GM12878 (cell line): ENCODE data around the gene GIPC3. TPM values are rescaled to one million over a fixed set of nuclear protein-coding genes. Genes with fewer than 3 reads are reported as not detected.

Experiments
- ATAC-seq: fragments of 200-7000 bp; cut with Tn5 transposase; 3 replicates; pipeline ENCODE4 v1.9.1; 2020; ENCODE audit warnings: mild to moderate bottlenecking, moderate library complexity
- BruUV-seq: library from RNA; stranded (reverse); fragments of 400-500 nt; replicated peaks from 2 replicates; lab custom pipeline; 2021; lab: Mats Ljungman, UMichigan
- CTCF ChIA-PET: fragments of 300-600 bp; sonication (Branson Sonifier 250); formaldehyde crosslinking; extraction: SDS; loops from one replicate; lab custom pipeline; 2021; ENCODE audit warnings: inconsistent platforms; lab: Yijun Ruan, JAX
- POLR2A ChIA-PET: fragments of 350-600 bp; formaldehyde crosslinking; extraction: SDS; loops from one replicate; lab custom pipeline; 2021; ENCODE audit warnings: inconsistent platforms; lab: Charles Lee
- RAD21 ChIA-PET: fragments of 300-600 bp; sonication (Branson Sonifier 250); formaldehyde crosslinking; loops from one replicate; lab custom pipeline; 2023; ENCODE audit warnings: antibody characterized with exemption; ENCODE audit not compliant: unreplicated experiment; lab: Charles Lee
- SMC1A ChIA-PET: fragments of 300-600 bp; sonication (Branson Sonifier 250); formaldehyde crosslinking; loops from one replicate; lab custom pipeline; 2023; ENCODE audit not compliant: unreplicated experiment, uncharacterized antibody; lab: Charles Lee
- DNase-seq: peaks from one replicate; pipeline ENCODE4 v3.0.0-alpha.2; 2011; ENCODE audit warnings: low read depth, low spot score
- FAIRE-seq: peaks from 3 replicates; lab custom pipeline; 2011; peaks lifted over from hg19 to GRCh38; lab: Jason Lieb, UNC
- H2AFZ ChIP-seq: 2 replicates; pipeline ENCODE4 v1.6.0; 2011; ENCODE audit warnings: low read depth, low read length, control low read depth; ENCODE audit not compliant: control insufficient read depth
- H3K27ac ChIP-seq: 2 replicates; pipeline ENCODE4 v1.5.1; 2011; ENCODE audit warnings: control low read depth; ENCODE audit not compliant: control insufficient read depth, insufficient read depth
- H3K27me3 ChIP-seq, 2 experiments: replicated peaks in 1 of 2; 2 replicates each; pipeline versions ENCODE4 v1.6.0 to v1.6.1; 2011; ENCODE audit warnings: low read length in 1 of 2; ENCODE audit not compliant: control insufficient read depth in 2 of 2, insufficient read depth in 2 of 2
- H3K36me3 ChIP-seq, 2 experiments: 2 replicates each; pipeline ENCODE4 v1.5.1; 2011; ENCODE audit warnings: low read length in 1 of 2; ENCODE audit not compliant: control insufficient read depth in 2 of 2, insufficient read depth in 2 of 2
- H3K4me1 ChIP-seq: 2 replicates; pipeline ENCODE4 v1.6.1; 2011; ENCODE audit warnings: mild to moderate bottlenecking, low read length, moderate library complexity, mixed read lengths; ENCODE audit not compliant: control insufficient read depth, insufficient read depth
- H3K4me2 ChIP-seq: 2 replicates; pipeline ENCODE4 v1.6.0; 2011; ENCODE audit warnings: control low read depth; ENCODE audit not compliant: control insufficient read depth, insufficient read depth
- H3K4me3 ChIP-seq: fragments of 200-600 bp; sonication (generic); 2 replicates; pipeline ENCODE4 v1.5.1; 2016
- H3K79me2 ChIP-seq: 2 replicates; pipeline ENCODE4 v1.6.0; 2011; ENCODE audit warnings: low read length; ENCODE audit not compliant: control insufficient read depth, insufficient read depth
- H3K9ac ChIP-seq: 2 replicates; pipeline ENCODE4 v1.8.0; 2011; ENCODE audit warnings: low read length, control low read depth, mixed read lengths; ENCODE audit not compliant: control insufficient read depth, insufficient read depth
- H3K9me3 ChIP-seq: replicated peaks from 3 replicates; pipeline ENCODE4 v1.5.1; 2011; ENCODE audit warnings: mild to moderate bottlenecking, low read length; ENCODE audit not compliant: control insufficient read depth, insufficient read depth
- H4K20me1 ChIP-seq: 2 replicates; pipeline ENCODE4 v1.6.0; 2011; ENCODE audit not compliant: control insufficient read depth, insufficient read depth
- BCL11A ChIP-seq: IDR thresholded peaks from 2 replicates; pipeline ENCODE4 v1.6.1; 2011; ENCODE audit warnings: low read depth, low read length
- CHD2 ChIP-seq: IDR thresholded peaks from 2 replicates; pipeline ENCODE4 v1.6.1; 2011; ENCODE audit warnings: low read depth, low read length, improper control_type of control experiment, borderline replicate concordance
- CREM ChIP-seq: IDR thresholded peaks from 2 replicates; pipeline ENCODE4 v1.6.1; 2014; ENCODE audit warnings: antibody characterized with exemption, low read depth
- MTA3 ChIP-seq: IDR thresholded peaks from 2 replicates; pipeline ENCODE4 v1.6.1; 2012; ENCODE audit warnings: low read length, inconsistent platforms, borderline replicate concordance
- NBN ChIP-seq: fragments of 450-650 bp; IDR thresholded peaks from 2 replicates; pipeline ENCODE4 v1.6.1; 2016
- POLR2A ChIP-seq: IDR thresholded peaks from 2 replicates; pipeline ENCODE4 v1.6.1; 2011; ENCODE audit warnings: low read depth, mild to moderate bottlenecking, low read length
- SKIL ChIP-seq: fragments of 450-650 bp; IDR thresholded peaks from 2 replicates; pipeline ENCODE4 v1.6.1; 2017; ENCODE audit warnings: mild to moderate bottlenecking, low read depth, inconsistent platforms; ENCODE audit not compliant: poor library complexity, severe bottlenecking
- SMAD5 ChIP-seq: IDR thresholded peaks from 2 replicates; pipeline ENCODE4 v1.6.1; 2016; ENCODE audit warnings: antibody characterized with exemption, low read depth
- TAF1 ChIP-seq: IDR thresholded peaks from 2 replicates; pipeline ENCODE4 v1.6.1; 2011; ENCODE audit warnings: mild to moderate bottlenecking, low read depth, low read length, borderline replicate concordance
- ZBTB40 ChIP-seq: fragments of 450-650 bp; IDR thresholded peaks from 2 replicates; pipeline ENCODE4 v1.6.1; 2016; ENCODE audit warnings: mild to moderate bottlenecking, moderate library complexity, borderline replicate concordance
- ZNF592 ChIP-seq: fragments of 450-650 bp; IDR thresholded peaks from 2 replicates; pipeline ENCODE4 v1.6.1; 2017; ENCODE audit warnings: mild to moderate bottlenecking, moderate library complexity
- WGBS: methylation state at CpG from one replicate; pipeline ENCODE4 v1.1.6; 2016; ENCODE audit warnings: low lambda C conversion rate; ENCODE audit not compliant: insufficient replicate concordance, insufficient coverage; ENCODE audit errors: missing lambda C conversion rate; 5-methylcytosine and 5-hydroxymethylcytosine counted together
- in situ Hi-C: fragments of 300-500 bp; cut with MboI; formaldehyde crosslinking; loops from 9 replicates; pipeline ENCODE4 v1.14.3; 2018; ENCODE audit warnings: mixed read lengths
- intact Hi-C: fragments of 100-400 bp; cut with micrococcal nuclease; formaldehyde crosslinking; loops from one replicate; pipeline ENCODE4 v1.14.2; 2022; ENCODE audit not compliant: unreplicated experiment
- polyA plus RNA-seq, 11 experiments: library from polyadenylated mRNA; depleted of rRNA in 4 of 11; unstranded in 6 of 11; stranded (reverse) in 5 of 11; fragments of >200 nt; fragmentation: Nextera tagmentation in 4 of 11; fragmentation: Illumina TruSeq in 1 of 11; extraction: Ambion mirVana in 4 of 11; extraction: Trizol in 1 of 11; gene quantifications; 1 replicate in 1 of 11; 2 replicates in 10 of 11; pipeline versions ENCODE4 v1.2.1 to v1.2.3, GENCODE V29; 2011 to 2016; ENCODE audit warnings: inconsistent platforms in 2 of 11, missing spikeins in 2 of 11, low read depth in 1 of 11
- total RNA-seq, 4 experiments: library from RNA; depleted of rRNA in 3 of 4; stranded (reverse); fragments of >200 nt in 3 of 4; fragmentation: Illumina TruSeq in 1 of 4; extraction: Trizol in 1 of 4; gene quantifications; 2 replicates each; pipeline versions ENCODE4 v1.2.1 to v1.2.3, GENCODE V29; 2013 to 2021

Gene GIPC3
- total and polyA plus RNA-seq, 10 of the 15 experiments (the other 5 are each of a cell fraction or from before 2014, with no cell fraction given), result not detected

GRCh38 chr19:3563709-3564524 is 21.4 kb upstream of the GIPC3 start:
- Histone ChIP-seq H3K27ac (no peak overlapping the region), H3K4me2 (no peak overlapping the region), H3K36me3 (no peaks in the 10 kb centered on the region), H3K79me2 (no peaks in the 10 kb centered on the region), H3K9me3 (no peaks in the 10 kb centered on the region), H3K9ac (no peak overlapping the region), H3K27me3 (no peaks in the 10 kb centered on the region), H4K20me1 (no peaks in the 10 kb centered on the region), H3K4me3 (no peak overlapping the region), H3K4me1 (no peaks in the 10 kb centered on the region; the same call in 1 of the 2 replicates), H2AFZ (no peak overlapping the region)
- RAD21 ChIA-PET, result no interaction called here
- DNase-seq, result no peak
- 76% methylated on average over 17 of the region's 17 CpGs for WGBS
- POLR2A ChIA-PET, result interaction anchor here (0.6 kb wide), 1 partner anchor 24 kb away, joined by 3 read pairs; no protein-coding TSS in a partner anchor
- in situ Hi-C loops, result no loop called here
- ATAC-seq, result no peak
- SMC1A ChIA-PET, result no interaction called here
- BruUV-seq, result no TSS peak
- no peak for FAIRE-seq
- CTCF ChIA-PET, result interaction anchor here (0.6 kb wide), 1 partner anchor 8 kb away, joined by 3 read pairs; no protein-coding TSS in a partner anchor
- intact Hi-C loops, result no loop called here
- no peak for TF ChIP-seq MTA3
- no peak for TF ChIP-seq NBN
- no peak for TF ChIP-seq POLR2A
- no peak for TF ChIP-seq SMAD5
- no peak for TF ChIP-seq CREM
- no peak for TF ChIP-seq ZNF592
- no peak for TF ChIP-seq SKIL
- TF ChIP-seq ZBTB40, result no peak
- TF ChIP-seq CHD2, result no peak
- no peak for TF ChIP-seq TAF1
- TF ChIP-seq BCL11A, result no peak
